22Rv1 (cell line): ENCODE results near the gene HEG1.

Experiments
- ZFX ChIP-seq: fragments of 450-650 bp; IDR thresholded peaks from 2 replicates; pipeline ENCODE4 v1.6.1; 2017; ENCODE audit warnings: antibody characterized with exemption, borderline replicate concordance
- TF ChIP-seq, protein P1 (sequence below): fragments of 450-650 bp; IDR thresholded peaks from 2 replicates; pipeline ENCODE4 v1.5.1; 2017; ENCODE audit warnings: mild to moderate bottlenecking

DNA sequence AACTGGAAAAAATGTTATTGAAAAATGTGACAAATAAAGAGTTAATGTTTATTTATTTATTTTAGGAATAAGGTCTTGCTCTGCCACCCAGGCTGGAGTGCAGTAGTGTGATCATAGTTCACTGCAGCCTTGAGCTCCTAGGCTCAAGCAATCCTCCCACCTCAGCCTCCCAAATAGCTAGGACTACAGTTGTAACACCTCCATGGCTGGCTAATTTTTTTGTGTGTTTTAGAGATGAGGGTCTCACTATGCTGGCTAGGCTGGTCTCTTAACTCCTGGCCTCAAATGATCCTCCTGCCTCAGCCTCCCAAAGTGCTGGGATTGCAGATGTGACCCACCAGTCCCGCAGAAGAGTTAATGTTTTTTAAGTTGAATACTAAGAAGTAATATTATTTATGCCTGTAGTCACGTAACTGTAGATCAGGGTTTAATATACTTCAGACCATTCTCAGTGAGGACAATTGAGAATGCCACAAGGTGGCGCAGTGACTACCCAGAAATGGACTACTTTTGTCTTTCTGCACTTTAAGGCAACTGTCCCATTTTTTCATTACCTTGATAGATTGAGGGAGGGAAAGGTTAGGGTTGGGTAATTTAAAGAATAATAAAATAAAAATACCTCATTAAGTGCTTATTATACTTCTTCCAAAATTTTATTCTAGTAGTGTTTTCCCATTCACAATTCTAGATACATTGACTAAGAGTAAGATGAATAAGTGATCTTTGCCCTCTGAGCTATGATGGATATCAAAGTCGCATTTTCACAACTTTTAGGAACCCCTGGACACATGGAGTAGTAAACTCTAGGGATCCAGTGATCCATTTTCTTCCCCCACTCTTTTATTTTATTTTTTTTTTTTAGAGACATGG is 127.2 kb downstream of the HEG1 start:
- TF ChIP-seq, protein P1, sequence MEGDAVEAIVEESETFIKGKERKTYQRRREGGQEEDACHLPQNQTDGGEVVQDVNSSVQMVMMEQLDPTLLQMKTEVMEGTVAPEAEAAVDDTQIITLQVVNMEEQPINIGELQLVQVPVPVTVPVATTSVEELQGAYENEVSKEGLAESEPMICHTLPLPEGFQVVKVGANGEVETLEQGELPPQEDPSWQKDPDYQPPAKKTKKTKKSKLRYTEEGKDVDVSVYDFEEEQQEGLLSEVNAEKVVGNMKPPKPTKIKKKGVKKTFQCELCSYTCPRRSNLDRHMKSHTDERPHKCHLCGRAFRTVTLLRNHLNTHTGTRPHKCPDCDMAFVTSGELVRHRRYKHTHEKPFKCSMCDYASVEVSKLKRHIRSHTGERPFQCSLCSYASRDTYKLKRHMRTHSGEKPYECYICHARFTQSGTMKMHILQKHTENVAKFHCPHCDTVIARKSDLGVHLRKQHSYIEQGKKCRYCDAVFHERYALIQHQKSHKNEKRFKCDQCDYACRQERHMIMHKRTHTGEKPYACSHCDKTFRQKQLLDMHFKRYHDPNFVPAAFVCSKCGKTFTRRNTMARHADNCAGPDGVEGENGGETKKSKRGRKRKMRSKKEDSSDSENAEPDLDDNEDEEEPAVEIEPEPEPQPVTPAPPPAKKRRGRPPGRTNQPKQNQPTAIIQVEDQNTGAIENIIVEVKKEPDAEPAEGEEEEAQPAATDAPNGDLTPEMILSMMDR: peak; percentile 91
- no peak for TF ChIP-seq ZFX
